ENCODE results near the gene TMEM51.

The TMEM51 gene

GRCh38 chr1:15229707-15230131, 76.2 kb downstream of the TMEM51 start:
- no peak for TF ChIP-seq CTCF (conservative IDR thresholded peaks at IDR 0.05; ENCODE audit: low read length)
- DNase-seq (ENCODE audit: low read depth) = no peak
- no peak overlapping the region for H3K4me3 ChIP-seq (ENCODE audit: low read length)

GRCh38 chr1:15231714-15232201, 78.2 kb downstream of the TMEM51 start:
- H3K4me3 ChIP-seq (ENCODE audit: low read length) = no peak overlapping the region
- DNase-seq (ENCODE audit: low read depth) = no peak
- TF ChIP-seq CTCF (conservative IDR thresholded peaks at IDR 0.05; ENCODE audit: low read length) = no peak

GRCh38 chr1:15233689-15234088, 80.1 kb downstream of the TMEM51 start:
- TF ChIP-seq CTCF (conservative IDR thresholded peaks at IDR 0.05; ENCODE audit: low read length) = no peak
- DNase-seq (ENCODE audit: low read depth) = no peak
- no peak overlapping the region for H3K4me3 ChIP-seq (ENCODE audit: low read length)

- no peak overlapping the region for H3K4me3 ChIP-seq (ENCODE audit: low read length)
- DNase-seq (ENCODE audit: low read depth) = no peak
- no peak for TF ChIP-seq CTCF (conservative IDR thresholded peaks at IDR 0.05; ENCODE audit: low read length)
These were observed 82.8 kb downstream of the TMEM51 start for GRCh38 chr1:15236321-15236721.

- DNase-seq (ENCODE audit: low read depth) = no peak
- no peak overlapping the region for H3K4me3 ChIP-seq (ENCODE audit: low read length)
These were observed 83.2 kb downstream of the TMEM51 start for GRCh38 chr1:15236746-15237145.

GRCh38 chr1:15238789-15239188, 85.2 kb downstream of the TMEM51 start:
- H3K4me3 ChIP-seq (ENCODE audit: low read length) = no peak overlapping the region
- no peak for DNase-seq (ENCODE audit: low read depth)
- TF ChIP-seq CTCF (conservative IDR thresholded peaks at IDR 0.05; ENCODE audit: low read length) = no peak

More at GRCh38 chr1:15236746-15237145, 83.2 kb downstream of the TMEM51 start:
- TF ChIP-seq CTCF (conservative IDR thresholded peaks at IDR 0.05; ENCODE audit: low read length) = no peak

- DNase-seq (ENCODE audit: low read depth) = no peak
- no peak overlapping the region for H3K4me3 ChIP-seq (ENCODE audit: low read length)
- no peak for TF ChIP-seq CTCF (conservative IDR thresholded peaks at IDR 0.05; ENCODE audit: low read length)
These were observed 89.2 kb downstream of the TMEM51 start for GRCh38 chr1:15242766-15243165.
